Skin epidermis (tissue), 12 donors: ENCODE measurements around the gene CAPZB.

Source experiments
- H3K27ac ChIP-seq, 21 experiments: fragments of 200-600 bp; sonication (generic) in 11 of 21; one replicate each; pipeline ENCODE4 v1.5.0; 2020; ENCODE audit warnings: mild to moderate bottlenecking in 3 of 21, inconsistent platforms in 2 of 21, moderate library complexity in 2 of 21
- H3K4me3 ChIP-seq, 7 experiments: fragments of 200-600 bp; sonication (generic) in 2 of 7; one replicate each; pipeline ENCODE4 v1.5.0; 2020; ENCODE audit warnings: inconsistent platforms in 2 of 7, mild to moderate bottlenecking in 2 of 7, moderate library complexity in 1 of 7

CAPZB gene

GRCh38 chr1:19437891-19438294 lies 47.4 kb downstream of the CAPZB start:
- H3K27ac ChIP-seq, result peak overlapping the region; percentile 11 to 90 (median 78)
- no peak overlapping the region for H3K4me3 ChIP-seq

GRCh38 chr1:19436716-19437476 lies 48.4 kb downstream of the CAPZB start:
- Histone ChIP-seq H3K4me3 (no peak overlapping the region), H3K27ac (peak overlapping the region; percentile 25 to 90 (median 78))

- no peak overlapping the region for H3K4me3 ChIP-seq
- H3K27ac ChIP-seq, result peak overlapping the region in 19 of 21 experiments; percentile 15 to 90 (median 78)
Measured at GRCh38 chr1:19435851-19436455, 49.4 kb downstream of the CAPZB start.

- no peak overlapping the region for H3K4me3 ChIP-seq
- H3K27ac ChIP-seq, result peak overlapping the region in 20 of 21 experiments; percentile 4 to 90 (median 70)
Measured at GRCh38 chr1:19435181-19435580, 50.2 kb downstream of the CAPZB start.

GRCh38 chr1:19433719-19433998 lies 51.7 kb downstream of the CAPZB start:
- H3K27ac ChIP-seq, result peak overlapping the region in 12 of 21 experiments; percentile 2 to 90 (median 70)

GRCh38 chr1:19432943-19433718 lies 52.2 kb downstream of the CAPZB start:
- Histone ChIP-seq H3K4me3 (no peak overlapping the region), H3K27ac (peak overlapping the region in 13 of 21 experiments; percentile 18 to 90 (median 41))

More at GRCh38 chr1:19433719-19433998, 51.7 kb downstream of the CAPZB start:
- no peak overlapping the region for H3K4me3 ChIP-seq

- no peak overlapping the region for H3K4me3 ChIP-seq
- H3K27ac ChIP-seq, result peak overlapping the region in 16 of 21 experiments; percentile 13 to 86 (median 60)
Measured at GRCh38 chr1:19430121-19431068, 54.9 kb downstream of the CAPZB start.

DNA sequence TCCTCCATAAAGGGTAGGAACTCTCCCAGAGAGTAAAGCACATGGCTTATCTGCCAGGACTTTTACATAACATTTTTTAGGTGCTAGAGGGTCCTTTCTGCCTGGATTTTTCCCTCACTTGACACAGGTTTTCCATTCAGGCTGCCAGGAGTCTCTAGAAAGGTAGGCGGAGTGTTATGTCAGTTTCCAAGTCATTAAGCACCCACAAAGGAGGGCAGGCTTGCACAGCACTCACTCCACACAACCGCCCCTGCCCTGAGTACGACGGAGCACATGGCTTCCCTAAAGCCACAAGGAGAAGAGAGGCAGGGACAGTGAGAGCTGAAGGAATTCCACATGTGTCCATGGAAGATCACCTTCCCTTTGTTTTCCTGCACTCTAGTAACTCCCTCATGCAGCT lies 55.7 kb downstream of the CAPZB start:
- peak overlapping the region in 18 of 21 experiments; percentile 13 to 86 (median 60) for H3K27ac ChIP-seq
- H3K4me3 ChIP-seq, result no peak overlapping the region

GRCh38 chr1:19427087-19427781 lies 58.1 kb downstream of the CAPZB start:
- peak overlapping the region in 20 of 21 experiments; percentile 5 to 86 (median 72) for H3K27ac ChIP-seq
- no peak overlapping the region for H3K4me3 ChIP-seq

DNA sequence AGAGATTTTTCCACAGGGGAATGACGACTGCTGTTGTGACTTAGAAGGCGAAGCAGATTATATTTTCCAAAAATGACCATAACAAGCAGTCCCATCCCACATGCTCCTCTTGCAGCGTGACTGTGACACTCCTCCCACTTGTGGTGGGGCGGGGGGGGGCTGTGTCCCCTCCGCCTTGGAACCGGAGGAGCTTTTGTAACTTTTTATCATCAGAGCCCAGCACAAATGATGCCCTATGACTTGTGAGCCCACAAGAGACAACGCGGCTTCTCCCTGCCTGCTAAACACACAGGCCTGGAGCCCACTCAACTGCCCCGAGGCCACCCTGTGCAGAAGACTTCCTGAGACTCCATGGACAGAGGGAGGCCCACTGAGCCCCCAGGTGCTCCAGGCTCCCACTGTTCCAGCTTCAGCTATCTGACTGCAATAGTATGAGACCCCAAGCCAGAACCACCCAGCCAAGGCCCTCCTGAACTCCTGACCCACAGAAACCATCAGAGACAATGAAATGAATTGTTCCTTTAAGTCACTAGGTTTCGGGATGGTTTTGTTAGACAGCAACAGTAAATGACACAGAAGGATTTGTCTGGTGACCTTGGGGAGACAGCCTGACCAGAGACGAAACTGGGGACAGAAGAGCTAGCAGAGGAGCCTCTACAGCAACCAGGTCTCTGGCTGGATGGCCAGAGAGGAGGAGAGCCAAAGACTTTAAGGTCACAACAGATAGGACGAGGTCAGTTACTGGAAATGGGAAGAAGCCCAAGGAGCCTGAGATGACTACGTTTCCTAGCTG lies 58.8 kb downstream of the CAPZB start:
- Histone ChIP-seq H3K27ac (peak overlapping the region in 20 of 21 experiments; percentile 5 to 86 (median 74)), H3K4me3 (no peak overlapping the region)

GRCh38 chr1:19425646-19426239 lies 59.6 kb downstream of the CAPZB start:
- Histone ChIP-seq H3K27ac (peak overlapping the region in 19 of 21 experiments; percentile 5 to 86 (median 69)), H3K4me3 (no peak overlapping the region)

- H3K4me3 ChIP-seq, result no peak overlapping the region
- H3K27ac ChIP-seq, result peak overlapping the region in 15 of 21 experiments; percentile 10 to 86 (median 76)
Measured at GRCh38 chr1:19424651-19425570, 60.4 kb downstream of the CAPZB start.

GRCh38 chr1:19423130-19423529 lies 62.2 kb downstream of the CAPZB start:
- H3K27ac ChIP-seq, result peak overlapping the region in 13 of 21 experiments; percentile 16 to 86 (median 74)
- no peak overlapping the region for H3K4me3 ChIP-seq

- Histone ChIP-seq H3K27ac (peak overlapping the region in 4 of 21 experiments; percentile 10 to 56 (median 14)), H3K4me3 (no peak overlapping the region)
Measured at GRCh38 chr1:19421365-19421764, 64.0 kb downstream of the CAPZB start.

DNA sequence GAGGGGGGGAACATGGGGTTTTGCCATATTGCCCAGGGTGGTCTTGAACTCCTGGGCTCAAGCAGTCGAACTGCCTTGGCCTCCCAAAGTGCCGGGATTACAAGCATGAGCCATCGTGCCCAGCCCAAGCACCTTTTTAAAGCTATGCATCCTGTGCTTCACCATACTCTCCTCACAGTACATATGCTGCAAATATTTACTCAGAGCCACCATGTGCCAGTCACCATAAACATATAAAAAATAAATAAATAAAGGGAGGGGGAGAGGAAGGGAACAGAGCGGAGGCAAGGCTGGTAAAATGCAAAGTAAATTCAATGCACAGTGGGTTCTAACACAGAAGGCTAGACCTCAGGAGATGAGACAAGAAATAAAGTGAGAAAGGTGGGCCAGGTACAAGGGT lies 64.7 kb downstream of the CAPZB start:
- H3K4me3 ChIP-seq, result no peak overlapping the region
- H3K27ac ChIP-seq, result peak overlapping the region in 4 of 21 experiments; percentile 10 to 17 (median 14)

- peak overlapping the region in 7 of 21 experiments; percentile 10 to 28 (median 20) for H3K27ac ChIP-seq
Measured at GRCh38 chr1:19419691-19420090, 65.6 kb downstream of the CAPZB start.

More at GRCh38 chr1:19419691-19420090, 65.6 kb downstream of the CAPZB start:
- no peak overlapping the region for H3K4me3 ChIP-seq
